Upper lobe of right lung (tissue), 1 donor: ENCODE results near the gene RAB8B. TPM values are rescaled to one million over a fixed set of nuclear protein-coding genes. Genes with fewer than 3 reads are reported as not detected.
"Not testable (repeated sequence)": the region's sequence is repeated elsewhere in the genome, so short reads cannot be mapped to it uniquely, and the experiment has no call there.

Source experiments
- ATAC-seq: fragments of 200-7000 bp; cut with Tn5 transposase; one replicate; pipeline ENCODE4 v1.9.1; 2020; ENCODE audit warnings: mild to moderate bottlenecking, moderate library complexity
- DNase-seq: peaks from one replicate; pipeline ENCODE4 v3.0.0-alpha.2; 2020
- H3K27ac ChIP-seq: fragments of 200-600 bp; one replicate; pipeline ENCODE4 v1.8.0; 2022
- H3K27me3 ChIP-seq: fragments of 200-600 bp; one replicate; pipeline ENCODE4 v1.8.0; 2022; ENCODE audit warnings: mild to moderate bottlenecking
- H3K36me3 ChIP-seq: fragments of 200-600 bp; one replicate; pipeline ENCODE4 v1.8.0; 2022
- H3K4me1 ChIP-seq: fragments of 200-600 bp; one replicate; pipeline ENCODE4 v1.8.0; 2022
- H3K4me3 ChIP-seq: fragments of 200-600 bp; one replicate; pipeline ENCODE4 v1.8.0; 2022; ENCODE audit warnings: mild to moderate bottlenecking
- H3K9me3 ChIP-seq: fragments of 200-600 bp; one replicate; pipeline ENCODE4 v1.8.0; 2022
- CTCF ChIP-seq: fragments of 200-600 bp; IDR thresholded peaks from one replicate; pipeline ENCODE4 v1.8.0; 2022; ENCODE audit warnings: antibody characterized with exemption
- intact Hi-C: fragments of 100-400 bp; cut with DNase I; formaldehyde crosslinking; loops from one replicate; pipeline ENCODE4 v1.11.0; 2022
- total RNA-seq: library from RNA; stranded (reverse); fragmentation: NEBNext Ultra II Directional; extraction: Animal tissue kit (Norgen Biotek cat#: 25700); gene quantifications from one replicate; pipeline ENCODE4 v1.2.1, GENCODE V29; 2021
- donor health status: DM: no; HTN: yes; CAD: no; lungs with severe emphysema.

The RAB8B gene
- total RNA-seq, 1 donor from 2014 or later, result 54.5 TPM

DNA sequence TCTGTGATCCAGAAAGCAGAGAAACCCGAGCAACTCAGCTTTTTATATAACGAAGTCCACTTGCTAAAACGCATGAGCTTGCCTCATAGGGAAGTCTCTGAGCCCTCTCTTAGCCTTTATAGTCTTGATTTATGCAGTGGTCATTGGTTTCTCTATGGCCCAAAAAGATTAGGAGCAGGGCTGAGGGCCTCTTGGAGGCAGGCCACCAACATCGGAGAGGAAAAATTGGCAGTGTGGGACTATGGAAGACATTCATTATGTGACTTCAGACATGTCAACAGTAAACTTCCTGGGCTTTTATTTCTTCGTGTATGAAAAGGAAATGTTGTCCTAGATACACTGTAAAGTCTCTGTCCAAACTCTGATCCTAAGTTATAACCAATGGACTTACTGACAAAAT lies 13.5 kb downstream of the RAB8B start:
- Histone ChIP-seq H3K4me1 (peaks cover 36% of the 10 kb centered on the region), H3K9me3 (no peaks in the 10 kb centered on the region), H3K27me3 (no peaks in the 10 kb centered on the region), H3K27ac (peak overlapping the region; percentile 7), H3K36me3 (no peaks in the 10 kb centered on the region), H3K4me3 (no peak overlapping the region)
- intact Hi-C loops, result no loop called here
- DNase-seq (no peak), ATAC-seq (no peak)
- no peak for TF ChIP-seq CTCF

GRCh38 chr15:63203451-63204090 lies 14.2 kb downstream of the RAB8B start:
- DNase-seq (no peak), ATAC-seq (peak; percentile 36)
- Histone ChIP-seq H3K9me3 (no peaks in the 10 kb centered on the region), H3K4me3 (no peak overlapping the region), H3K4me1 (peaks cover 29% of the 10 kb centered on the region), H3K27me3 (no peaks in the 10 kb centered on the region), H3K36me3 (no peaks in the 10 kb centered on the region), H3K27ac (no peak overlapping the region)
- intact Hi-C loops, result no loop called here
- TF ChIP-seq CTCF, result no peak

- no peak for ATAC-seq
- no peak for DNase-seq
- intact Hi-C loops, result no loop called here
- H3K4me1 ChIP-seq, result peaks cover 37% of the 10 kb centered on the region
- H3K9me3 ChIP-seq, result no peaks in the 10 kb centered on the region
- TF ChIP-seq CTCF, result no peak
- no peaks in the 10 kb centered on the region for H3K27me3 ChIP-seq
- no peak overlapping the region for H3K4me3 ChIP-seq
- H3K27ac ChIP-seq, result no peak overlapping the region
- H3K36me3 ChIP-seq, result no peaks in the 10 kb centered on the region
Measured at GRCh38 chr15:63206079-63206478, 16.7 kb downstream of the RAB8B start.

- DNase-seq, H3K27me3 ChIP-seq, intact Hi-C loops, H3K27ac ChIP-seq, H3K9me3 ChIP-seq, ATAC-seq, H3K36me3 ChIP-seq, H3K4me3 ChIP-seq: not testable (repeated sequence)
- H3K4me1 ChIP-seq, result peaks cover 37% of the 10 kb centered on the region
Measured at GRCh38 chr15:63208824-63209223, 19.4 kb downstream of the RAB8B start.

- Histone ChIP-seq H3K4me1 (peaks cover 36% of the 10 kb centered on the region), H3K27ac (peak overlapping the region; percentile 26), H3K36me3 (no peaks in the 10 kb centered on the region), H3K4me3 (no peak overlapping the region), H3K9me3 (no peaks in the 10 kb centered on the region), H3K27me3 (no peaks in the 10 kb centered on the region)
- no peak for TF ChIP-seq CTCF
- ATAC-seq, result no peak
- no peak for DNase-seq
- intact Hi-C loops, result no loop called here
Measured at GRCh38 chr15:63210151-63211091, 21.0 kb downstream of the RAB8B start.

DNA sequence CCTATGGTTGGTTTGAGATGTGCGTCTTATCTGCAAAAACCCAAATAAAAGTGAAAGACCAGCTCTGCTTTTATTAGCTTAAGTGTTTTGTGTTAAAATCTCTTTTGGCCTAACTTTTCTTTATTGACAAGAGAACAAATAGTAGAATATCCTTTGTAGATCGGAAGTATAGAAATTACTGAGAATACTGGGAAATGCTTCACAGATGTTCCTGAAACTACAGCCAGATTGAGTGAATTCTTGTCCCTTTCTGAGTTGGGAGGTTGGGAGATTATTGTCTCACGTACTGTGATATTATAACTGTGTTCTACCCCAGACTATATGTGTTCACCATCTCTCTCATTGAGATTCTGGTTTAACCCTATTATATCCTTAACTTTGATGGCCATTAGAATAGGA lies 21.7 kb downstream of the RAB8B start:
- no peak for TF ChIP-seq CTCF
- H3K27ac ChIP-seq, result no peak overlapping the region
- no peak for ATAC-seq

More for the DNA sequence above, 21.7 kb downstream of the RAB8B start:
- intact Hi-C loops, result no loop called here
- H3K36me3 ChIP-seq, result no peaks in the 10 kb centered on the region
- peaks cover 36% of the 10 kb centered on the region for H3K4me1 ChIP-seq
- H3K27me3 ChIP-seq, result no peaks in the 10 kb centered on the region
- H3K4me3 ChIP-seq, result no peak overlapping the region
- H3K9me3 ChIP-seq, result no peaks in the 10 kb centered on the region
- DNase-seq, result no peak
